A549 treated with ZK216348 at 1 μM for 4 hours (cell line): Measurements from ENCODE around the gene EPHB4. TPM values are rescaled to one million over a fixed set of nuclear protein-coding genes. Genes with fewer than 3 reads are reported as not detected.

Experiments used
- total RNA-seq: library from RNA; stranded (reverse); fragments of 200-300 nt; extraction: Qiagen RNA extraction; gene quantifications from 5 replicates; pipeline ENCODE4 v1.2.3, GENCODE V29; 2022; ENCODE audit warnings: low read depth

EPHB4 gene
- total RNA-seq = 27.8 to 48.1 TPM (median 47.4 TPM) in 5 replicates

DNA sequence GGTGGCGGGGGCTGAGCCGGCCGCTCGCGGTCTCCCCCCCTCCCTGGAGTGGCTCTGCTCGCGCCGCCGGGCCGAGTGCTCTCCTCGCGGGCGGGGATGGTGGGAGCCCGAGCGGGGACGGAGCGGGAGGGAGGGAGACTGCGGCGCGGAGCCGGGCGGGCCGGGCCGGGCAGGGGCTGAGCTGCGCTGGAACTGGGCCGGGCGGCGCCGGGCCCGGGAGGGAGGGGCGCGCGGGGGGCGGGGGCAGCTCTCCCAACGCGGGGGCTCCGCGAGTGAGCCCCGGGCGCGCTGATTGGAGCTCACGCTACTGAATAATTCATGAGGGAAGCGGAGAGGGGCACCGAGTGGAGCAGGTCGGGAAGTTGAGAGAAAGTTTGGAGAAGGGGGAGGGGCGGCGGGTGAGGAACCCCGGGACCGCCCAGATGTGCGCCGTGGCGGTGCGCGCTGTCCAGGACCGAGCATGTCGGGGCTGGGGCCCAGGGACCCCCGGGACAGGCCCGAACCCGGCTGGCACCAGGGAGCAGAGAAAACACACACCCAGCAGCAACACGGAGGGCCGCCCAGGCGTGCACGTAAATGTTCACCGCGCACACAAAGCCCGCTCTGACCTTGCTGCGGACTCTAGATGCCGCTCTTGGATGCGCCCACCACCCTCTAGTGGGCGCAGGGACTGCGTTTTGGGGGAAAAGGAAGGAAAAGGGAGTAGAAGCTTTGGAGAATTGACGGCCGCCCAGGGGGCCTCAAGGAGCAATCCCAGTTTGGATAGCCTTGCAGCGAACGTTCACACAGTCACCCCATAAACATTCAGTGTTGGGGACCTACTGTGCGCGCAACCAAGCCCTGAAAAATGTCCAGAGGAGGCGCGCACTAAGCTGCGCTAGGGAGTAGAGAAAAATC, at the start of gene EPHB4:
Gene EPHB4 (minus strand): TSS at position 194 of the 897 bp plus-strand sequence. CDS start 493 bp downstream, outside the sequence.

DNA sequence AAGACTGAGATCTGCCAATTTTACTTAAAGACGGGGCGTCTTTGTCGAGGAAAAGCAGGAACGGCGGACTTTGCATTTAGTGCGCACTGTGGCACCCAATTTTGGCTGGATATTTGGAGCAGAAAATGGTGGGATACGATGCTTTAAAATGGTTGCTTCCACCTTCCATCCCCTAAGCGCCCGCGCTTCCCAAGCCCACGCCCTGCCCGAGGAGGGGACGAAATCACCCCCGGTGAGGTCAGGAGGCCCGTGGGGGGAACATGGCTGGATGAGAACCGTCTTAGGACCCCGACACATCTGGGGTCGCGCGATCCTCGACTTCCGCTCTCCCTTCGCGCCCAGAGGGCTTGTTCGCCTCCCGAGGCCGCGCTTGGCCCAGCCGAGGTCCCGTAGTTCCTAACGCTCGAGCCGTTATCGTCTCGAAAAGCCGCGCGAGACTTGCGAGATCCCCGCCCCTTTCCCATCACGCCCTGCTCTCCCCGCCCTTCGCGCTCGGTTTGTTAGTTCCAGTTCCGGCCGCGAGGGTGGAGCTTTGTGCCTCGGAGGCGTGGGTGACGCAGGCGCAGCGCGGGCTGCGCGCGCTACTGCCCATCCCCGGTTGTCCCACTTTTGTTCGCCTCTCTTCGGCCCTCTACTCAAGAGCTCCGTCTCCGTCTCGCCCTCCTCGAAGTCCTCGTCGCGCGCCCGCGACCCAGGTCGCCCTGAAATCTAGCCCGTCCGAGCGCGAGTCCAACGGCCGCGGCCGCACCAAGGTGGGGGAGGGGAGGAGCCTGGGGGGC, 47.4 kb upstream of the EPHB4 start, which contains the start of gene SRRT:
Gene SRRT (plus strand): TSS at position 527 of the 779 bp plus-strand sequence. CDS start 488 bp downstream, outside the sequence.

DNA sequence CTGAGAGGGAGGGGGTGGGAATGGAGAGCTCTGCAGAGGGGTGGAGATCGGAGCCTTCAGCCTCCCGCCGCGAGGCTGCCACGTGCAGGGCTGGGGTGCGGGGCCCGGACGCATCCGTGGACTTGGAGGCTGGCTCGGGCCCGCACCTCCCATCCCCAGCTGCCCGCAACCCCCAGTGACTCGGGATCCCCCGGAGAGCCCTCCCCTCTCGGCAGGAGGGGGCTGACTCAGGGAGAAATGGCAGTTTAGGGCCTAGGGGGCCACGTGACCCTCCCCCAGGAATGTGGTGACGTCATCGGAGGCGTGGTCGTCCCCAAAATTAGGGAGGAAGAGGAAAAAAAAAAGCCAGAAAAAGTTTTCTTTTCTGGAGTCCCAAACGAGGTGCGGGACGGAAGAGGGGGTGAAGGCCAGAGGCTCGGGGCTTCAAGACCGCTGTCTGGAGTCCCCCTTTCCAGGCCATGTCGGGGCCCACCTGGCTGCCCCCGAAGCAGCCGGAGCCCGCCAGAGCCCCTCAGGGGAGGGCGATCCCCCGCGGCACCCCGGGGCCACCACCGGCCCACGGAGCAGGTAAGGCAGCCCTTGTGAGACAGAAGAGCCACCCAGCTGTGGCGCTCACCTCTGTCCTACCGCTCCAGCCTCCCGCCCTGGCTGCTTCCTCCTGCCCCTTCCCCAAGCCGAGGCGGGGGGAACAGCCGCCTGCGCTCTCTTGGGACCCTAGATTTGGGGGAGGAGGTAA, 39.9 kb upstream of the EPHB4 start, which contains the start of gene TRIP6:
Gene TRIP6 (plus strand): TSS at position 348 of the 736 bp plus-strand sequence. CDS start 111 bp downstream, at position 459.

DNA sequence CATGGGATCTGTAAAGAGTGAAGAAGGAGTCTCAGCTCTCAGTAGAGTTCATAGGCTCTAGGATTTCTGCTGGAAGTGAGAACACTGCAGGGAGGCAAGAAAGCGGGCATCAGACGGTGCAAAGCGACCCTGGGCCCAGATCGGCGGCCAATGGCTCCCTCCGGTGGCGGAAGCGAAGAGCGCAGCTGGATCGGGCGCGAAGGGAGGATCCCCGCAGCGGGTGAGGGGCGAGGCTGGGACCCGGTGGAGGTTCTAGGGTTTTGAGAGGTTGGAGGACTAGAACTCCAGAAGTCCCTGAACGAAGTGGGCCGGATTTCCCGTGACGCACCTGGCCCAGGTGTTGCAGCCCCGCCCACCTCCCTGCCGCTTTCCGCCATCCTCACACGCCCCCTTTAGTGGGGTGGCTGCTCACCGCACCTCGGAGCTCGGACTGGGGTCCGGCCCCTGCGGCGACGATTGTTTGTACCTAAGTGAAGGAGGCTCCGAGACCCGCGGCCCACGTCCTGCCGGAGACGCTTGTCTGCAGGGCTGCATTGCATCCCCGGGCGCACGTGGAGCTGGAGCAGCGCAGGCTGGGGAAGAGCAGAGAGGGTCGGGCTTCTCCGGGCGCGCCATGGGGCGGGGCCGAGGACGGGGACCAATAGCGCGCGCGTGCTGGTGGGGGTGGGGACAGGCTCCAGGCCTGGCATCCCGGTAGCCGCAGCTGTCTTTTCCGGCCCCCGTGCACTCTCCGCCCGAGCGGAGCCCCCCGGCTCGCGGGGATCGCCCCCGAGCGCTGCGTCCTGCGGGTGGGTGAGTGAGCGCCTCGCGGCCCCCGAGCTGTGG, 24.9 kb upstream of the EPHB4 start, which contains the start of gene SLC12A9:
Gene SLC12A9 (plus strand): TSS at position 666 of the 825 bp plus-strand sequence. CDS start 1,485 bp downstream, outside the sequence.

Other genes with a start within 250 kb of the EPHB4 start
- gene LRCH4, start 241.4 kb downstream of the EPHB4 start, total RNA-seq = 10.0 to 21.2 TPM (median 15.0 TPM) in 5 replicates
- 0.07 to 0.40 TPM (median 0.15 TPM) in 3 of 5 replicates, not detected in the others for gene FBXO24, start 241.2 kb downstream of the EPHB4 start, total RNA-seq
- 7.4 to 12.4 TPM (median 10.5 TPM) in 5 replicates for gene PCOLCE, start 225.2 kb downstream of the EPHB4 start, total RNA-seq
- 14.8 to 23.1 TPM (median 20.0 TPM) in 5 replicates for gene MOSPD3, start 215.0 kb downstream of the EPHB4 start, total RNA-seq
- gene TFR2, start 186.0 kb downstream of the EPHB4 start, total RNA-seq = 1.6 to 3.1 TPM (median 2.5 TPM) in 5 replicates
- not detected in 5 replicates for gene ACTL6B, start 171.1 kb downstream of the EPHB4 start, total RNA-seq
- 129 to 274 TPM (median 259 TPM) in 5 replicates for gene GNB2, start 153.8 kb downstream of the EPHB4 start, total RNA-seq
- gene GIGYF1, start 133.3 kb downstream of the EPHB4 start, total RNA-seq = 11.2 to 23.3 TPM (median 20.1 TPM) in 5 replicates
- 57.9 to 103 TPM (median 95.3 TPM) in 5 replicates for gene POP7, start 121.4 kb downstream of the EPHB4 start, total RNA-seq
- not detected in 5 replicates for gene EPO, start 107.1 kb downstream of the EPHB4 start, total RNA-seq
- not detected in 5 replicates for gene ZAN, start 93.9 kb downstream of the EPHB4 start, total RNA-seq
- 8.7 to 17.2 TPM (median 14.1 TPM) in 5 replicates for gene SLC12A9, start 25.2 kb upstream of the EPHB4 start, total RNA-seq
- 32.3 to 58.6 TPM (median 53.9 TPM) in 5 replicates for gene TRIP6, start 39.9 kb upstream of the EPHB4 start, total RNA-seq
- 120 to 157 TPM (median 149 TPM) in 5 replicates for gene SRRT, start 47.6 kb upstream of the EPHB4 start, total RNA-seq
- gene UFSP1, start 62.2 kb upstream of the EPHB4 start, total RNA-seq = 3.1 to 6.4 TPM (median 5.6 TPM) in 5 replicates
- gene ACHE, start 68.4 kb upstream of the EPHB4 start, total RNA-seq = 1.4 to 3.7 TPM (median 3.6 TPM) in 5 replicates
- 9.8 to 23.5 TPM (median 22.0 TPM) in 5 replicates for gene MUC3A, start 122.0 kb upstream of the EPHB4 start, total RNA-seq
- 10.8 to 20.4 TPM (median 16.4 TPM) in 5 replicates for gene MUC12, start 142.0 kb upstream of the EPHB4 start, total RNA-seq
- 0.01 to 0.30 TPM (median 0.02 TPM) in 5 replicates for gene MUC17, start 192.6 kb upstream of the EPHB4 start, total RNA-seq